Effector memory CD4-positive, alpha-beta T cell (primary cell): Measurements from ENCODE around the gene IL17RD.

Experiments
- DNase-seq, 3 donors: peaks; one replicate each; pipeline ENCODE4 v3.0.0-alpha.2; 2020
- H3K27ac ChIP-seq: 2 replicates; pipeline ENCODE4 v1.7.0; 2013; ENCODE audit warnings: mild to moderate bottlenecking, low read length, moderate library complexity; ENCODE audit not compliant: insufficient read depth, poor library complexity, severe bottlenecking
- H3K27me3 ChIP-seq: replicated peaks from 2 replicates; pipeline ENCODE4 v1.7.0; 2013; ENCODE audit warnings: mild to moderate bottlenecking, low read length; ENCODE audit not compliant: insufficient read depth, control insufficient read depth, poor library complexity, severe bottlenecking
- H3K36me3 ChIP-seq: 2 replicates; pipeline ENCODE4 v1.7.0; 2013; ENCODE audit warnings: mild to moderate bottlenecking, low read length, moderate library complexity; ENCODE audit not compliant: control insufficient read depth, insufficient read depth
- H3K4me1 ChIP-seq: 2 replicates; pipeline ENCODE4 v1.7.0; 2013; ENCODE audit warnings: low read length, mild to moderate bottlenecking; ENCODE audit not compliant: control insufficient read depth, insufficient read depth, poor library complexity, severe bottlenecking
- H3K4me3 ChIP-seq: 2 replicates; pipeline ENCODE4 v1.7.0; 2013; ENCODE audit warnings: low read length, low read depth, mild to moderate bottlenecking; ENCODE audit not compliant: insufficient read depth, poor library complexity, severe bottlenecking
- H3K9me3 ChIP-seq: 2 replicates; pipeline ENCODE4 v1.7.0; 2013; ENCODE audit warnings: mild to moderate bottlenecking, low read length, moderate library complexity; ENCODE audit not compliant: control insufficient read depth

IL17RD gene

GRCh38 chr3:57041674-57042073, 123.5 kb downstream of the IL17RD start:
- Histone ChIP-seq H3K9me3 (no peaks in the 10 kb centered on the region), H3K36me3 (no peaks in the 10 kb centered on the region), H3K27ac (no peak overlapping the region)

More at GRCh38 chr3:57041674-57042073, 123.5 kb downstream of the IL17RD start:
- Histone ChIP-seq H3K27me3 (no peaks in the 10 kb centered on the region), H3K4me1 (no peaks in the 10 kb centered on the region), H3K4me3 (no peak overlapping the region)
- no peak for DNase-seq
